SK-N-SH (cell line): ENCODE results near the gene MYO15B. TPM values are rescaled to one million over a fixed set of nuclear protein-coding genes. Genes with fewer than 3 reads are reported as not detected.

ENCODE experiments used
- CTCF ChIA-PET: fragments of 300-600, 350-600 bp; formaldehyde crosslinking; extraction: SDS; loops from one replicate; lab custom pipeline; 2021; lab: Yijun Ruan, JAX
- POLR2A ChIA-PET: fragments of 350-600 bp; sonication (Branson Sonifier 250); formaldehyde crosslinking; extraction: SDS; loops from one replicate; lab custom pipeline; 2020; ENCODE audit warnings: antibody characterized with exemption, inconsistent platforms; lab: Yijun Ruan, JAX
- DNase-seq: peaks from one replicate; pipeline ENCODE4 v3.0.0; 2012
- H2AFZ ChIP-seq: fragments of 200-600 bp; sonication (generic); 2 replicates; pipeline ENCODE4 v1.8.1; 2016; ENCODE audit warnings: antibody characterized with exemption, mild to moderate bottlenecking, low read depth
- H3F3A ChIP-seq: fragments of 200-600 bp; sonication (generic); replicated peaks from 2 replicates; pipeline ENCODE3; 2016; ENCODE audit warnings: antibody characterized with exemption, mild to moderate bottlenecking; ENCODE audit not compliant: insufficient read depth
- H3K27ac ChIP-seq, 2 experiments: fragments of 200-500 bp in 1 of 2; fragments of 200-600 bp in 1 of 2; sonication (Bioruptor generic) in 1 of 2; sonication (generic), shearing (Covaris generic) in 1 of 2; 2 replicates each; pipeline versions ENCODE4 v1.5.1 to v1.6.1; 2014 to 2016; ENCODE audit warnings: low read depth in 2 of 2, inconsistent platforms in 1 of 2, low read length in 1 of 2, mild to moderate bottlenecking in 1 of 2, mixed read lengths in 1 of 2
- H3K27me3 ChIP-seq: fragments of 200-600 bp; sonication (generic), shearing (Covaris generic); 2 replicates; pipeline ENCODE4 v1.6.1; 2016; ENCODE audit warnings: mixed run types; ENCODE audit not compliant: insufficient read depth
- H3K36me3 ChIP-seq, 2 experiments: fragments of 200-500 bp in 1 of 2; fragments of 200-600 bp in 1 of 2; sonication (Bioruptor generic) in 1 of 2; sonication (generic) in 1 of 2; replicated peaks in 1 of 2; 2 replicates each; pipeline versions ENCODE3 to v1.5.1; 2014 to 2016; ENCODE audit warnings: low read length in 1 of 2, mild to moderate bottlenecking in 1 of 2; ENCODE audit not compliant: insufficient read depth in 2 of 2, control insufficient read depth in 1 of 2
- H3K4me1 ChIP-seq, 2 experiments: fragments of 200-500 bp in 1 of 2; fragments of 200-600 bp in 1 of 2; sonication (Bioruptor generic) in 1 of 2; sonication (generic), shearing (Covaris generic) in 1 of 2; 2 replicates each; pipeline versions ENCODE4 v1.5.1 to v1.6.1; 2014 to 2016; ENCODE audit warnings: low read depth in 1 of 2, low read length in 1 of 2, mixed run types in 1 of 2; ENCODE audit not compliant: insufficient read depth in 2 of 2, control insufficient read depth in 1 of 2
- H3K4me2 ChIP-seq: fragments of 200-600 bp; sonication (generic), shearing (Covaris generic); 2 replicates; pipeline ENCODE4 v1.6.1; 2017; ENCODE audit warnings: mixed run types
- H3K4me3 ChIP-seq, 2 experiments: fragments of 200-500 bp in 1 of 2; fragments of 200-600 bp in 1 of 2; sonication (Bioruptor generic) in 1 of 2; sonication (generic), shearing (Covaris generic) in 1 of 2; 2 replicates each; pipeline versions ENCODE4 v1.5.1 to v1.8.1; 2014 to 2016; ENCODE audit warnings: low read depth in 2 of 2, inconsistent platforms in 1 of 2, low read length in 1 of 2, mild to moderate bottlenecking in 1 of 2, mixed read lengths in 1 of 2, moderate library complexity in 1 of 2
- H3K79me2 ChIP-seq: fragments of 200-600 bp; sonication (generic); 2 replicates; pipeline ENCODE4 v1.8.1; 2017; ENCODE audit warnings: mild to moderate bottlenecking; ENCODE audit not compliant: insufficient read depth
- H3K9ac ChIP-seq: fragments of 200-600 bp; sonication (generic); 2 replicates; pipeline ENCODE4 v1.6.1; 2017; ENCODE audit warnings: mixed run types
- H3K9me2 ChIP-seq: fragments of 200-600 bp; sonication (generic); 2 replicates; pipeline ENCODE4 v1.6.1; 2017; ENCODE audit warnings: mixed run types
- H3K9me3 ChIP-seq: fragments of 200-600 bp; sonication (generic); 2 replicates; pipeline ENCODE4 v1.6.1; 2017; ENCODE audit warnings: mixed run types, mild to moderate bottlenecking, moderate library complexity
- H4K20me1 ChIP-seq: fragments of 200-600 bp; sonication (generic); 2 replicates; pipeline ENCODE4 v1.6.1; 2017; ENCODE audit warnings: mild to moderate bottlenecking, mixed run types; ENCODE audit not compliant: insufficient read depth
- ELF1 ChIP-seq: IDR thresholded peaks from 2 replicates; pipeline ENCODE4 v1.4.0; 2012
- EP300 ChIP-seq, 2 experiments: IDR thresholded peaks; 2 replicates each; pipeline versions ENCODE4 v1.4.0 to v1.6.1; 2012; ENCODE audit warnings: borderline replicate concordance in 1 of 2, low read depth in 1 of 2, low read length in 1 of 2
- EZH2phosphoT487 ChIP-seq: fragments of 200-600 bp; sonication (generic); IDR thresholded peaks from 2 replicates; pipeline ENCODE4 v1.6.1; 2017; ENCODE audit warnings: low read depth, mixed run types, mild to moderate bottlenecking, antibody characterized with exemption, moderate library complexity, borderline replicate concordance
- FOSL2 ChIP-seq: IDR thresholded peaks from 2 replicates; pipeline ENCODE4 v1.4.0; 2012; ENCODE audit warnings: low read depth, mild to moderate bottlenecking, moderate library complexity, borderline replicate concordance
- FOXM1 ChIP-seq: IDR thresholded peaks from 2 replicates; pipeline ENCODE4 v1.4.0; 2012; ENCODE audit warnings: low read depth, mild to moderate bottlenecking
- GABPA ChIP-seq: IDR thresholded peaks from 2 replicates; pipeline ENCODE4 v1.4.0; 2012; ENCODE audit warnings: low read depth, mild to moderate bottlenecking
- IRF3 ChIP-seq: fragments of 150-350 bp; IDR thresholded peaks from 2 replicates; pipeline ENCODE4 v1.6.1; 2016; ENCODE audit warnings: mild to moderate bottlenecking, low read depth, low read length
- JUND ChIP-seq: IDR thresholded peaks from 2 replicates; pipeline ENCODE4 v1.4.0; 2012
- MEF2A ChIP-seq: IDR thresholded peaks from 2 replicates; pipeline ENCODE4 v1.4.0; 2012; ENCODE audit warnings: low read depth, borderline replicate concordance
- MXI1 ChIP-seq: IDR thresholded peaks from 2 replicates; pipeline ENCODE4 v1.6.1; 2012; ENCODE audit warnings: mild to moderate bottlenecking, low read depth, low read length, improper control_type of control experiment
- RAD21 ChIP-seq: IDR thresholded peaks from 2 replicates; pipeline ENCODE4 v1.6.1; 2012; ENCODE audit warnings: mild to moderate bottlenecking, low read length
- SMC3 ChIP-seq: IDR thresholded peaks from 2 replicates; pipeline ENCODE4 v1.6.1; 2012; ENCODE audit warnings: low read depth, low read length, improper control_type of control experiment
- TAF1 ChIP-seq: IDR thresholded peaks from 2 replicates; pipeline ENCODE4 v1.6.1; 2012; ENCODE audit warnings: low read depth, mild to moderate bottlenecking, low read length, moderate library complexity, borderline replicate concordance
- YY1 ChIP-seq: IDR thresholded peaks from 2 replicates; pipeline ENCODE4 v1.4.0; 2012; ENCODE audit warnings: low read depth, mild to moderate bottlenecking
- WGBS: methylation state at CpG from one replicate; pipeline ENCODE4 v1.1.6; 2017; ENCODE audit warnings: low lambda C conversion rate; 5-methylcytosine and 5-hydroxymethylcytosine counted together
- polyA plus RNA-seq, 3 experiments: library from polyadenylated mRNA; depleted of rRNA; stranded (reverse); fragments of >200 nt; gene quantifications; 2 replicates each; pipeline ENCODE4 v1.2.3, GENCODE V29; 2012
- TF ChIP-seq, protein P1 (sequence below): IDR thresholded peaks from 2 replicates; pipeline ENCODE4 v1.4.0; 2012; ENCODE audit warnings: low read depth
- TF ChIP-seq, protein P2 (sequence below): IDR thresholded peaks from 2 replicates; pipeline ENCODE4 v1.4.0; 2012; ENCODE audit warnings: low read depth, borderline replicate concordance
- TF ChIP-seq, protein P3 (sequence below): IDR thresholded peaks from 2 replicates; pipeline ENCODE4; 2012
- TF ChIP-seq, protein P4 (sequence below): fragments of 150-350 bp; IDR thresholded peaks from 2 replicates; pipeline ENCODE4 v1.6.1; 2017; ENCODE audit warnings: antibody characterized with exemption, low read length, low read depth, borderline replicate concordance

The MYO15B gene
- polyA plus RNA-seq, 1 of the 3 experiments (the other 2 are of a cell fraction): 10.3 TPM

DNA sequence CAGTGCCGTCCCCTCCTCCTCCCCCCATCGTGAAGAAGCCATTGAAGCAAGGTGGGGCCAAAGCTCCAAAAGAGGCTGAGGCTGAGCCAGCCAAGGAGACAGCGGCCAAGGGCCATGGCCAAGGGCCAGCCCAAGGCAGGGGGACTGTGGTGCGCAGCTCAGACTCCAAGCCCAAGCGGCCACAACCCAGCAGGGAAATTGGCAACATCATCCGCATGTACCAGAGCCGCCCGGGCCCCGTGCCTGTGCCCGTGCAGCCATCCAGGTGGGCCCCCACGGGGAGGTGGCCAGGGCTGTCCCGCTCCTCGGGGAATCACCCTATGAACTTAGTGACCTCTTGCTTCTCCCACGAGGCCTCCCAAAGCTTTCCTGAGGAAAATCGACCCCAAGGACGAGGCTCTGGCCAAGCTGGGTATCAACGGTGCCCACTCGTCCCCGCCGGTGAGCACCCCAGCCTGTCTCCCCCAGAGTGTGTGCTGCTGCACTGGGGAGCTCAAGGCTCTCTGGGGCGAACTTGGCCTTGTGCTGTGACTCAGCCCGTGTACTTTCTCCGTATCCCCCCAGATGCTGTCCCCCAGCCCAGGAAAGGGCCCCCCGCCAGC lies 29.0 kb downstream of the MYO15B start:
- ChIA-PET POLR2A (no interaction called here), CTCF (interaction anchor here (1.0 to 37.9 kb wide), 7 partner anchors 9 to 137 kb away, joined by 3 to 1189 read pairs (median 16); partner anchors contain the start of gene SMIM5)
- H3K79me2 ChIP-seq: no peaks in the 10 kb centered on the region
- no peak overlapping the region for H2AFZ ChIP-seq
- H3K27ac ChIP-seq: no peak overlapping the region
- no peaks in the 10 kb centered on the region for H3K36me3 ChIP-seq
- no peaks in the 10 kb centered on the region for H3K27me3 ChIP-seq
- no peaks in the 10 kb centered on the region for H3K9me2 ChIP-seq
- H3F3A ChIP-seq: no peaks in the 10 kb centered on the region
- H3K9ac ChIP-seq: no peak overlapping the region
- no peaks in the 10 kb centered on the region for H3K9me3 ChIP-seq
- WGBS: 76% methylated on average over 16 of the region's 24 CpGs
- H3K4me3 ChIP-seq: no peak overlapping the region
- no peaks in the 10 kb centered on the region for H4K20me1 ChIP-seq
- H3K4me2 ChIP-seq: no peak overlapping the region
- H3K4me1 ChIP-seq: peaks cover 0 to 17% of the 10 kb centered on the region in 2 experiments; a peak in 1 of 4 replicates
- no peak for DNase-seq
- TF ChIP-seq FOSL2 (no peak), YY1 (no peak), FOXM1 (no peak), MEF2A (no peak)
- TF ChIP-seq, protein P1, sequence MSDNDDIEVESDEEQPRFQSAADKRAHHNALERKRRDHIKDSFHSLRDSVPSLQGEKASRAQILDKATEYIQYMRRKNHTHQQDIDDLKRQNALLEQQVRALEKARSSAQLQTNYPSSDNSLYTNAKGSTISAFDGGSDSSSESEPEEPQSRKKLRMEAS: no peak
- TF ChIP-seq, protein P2, sequence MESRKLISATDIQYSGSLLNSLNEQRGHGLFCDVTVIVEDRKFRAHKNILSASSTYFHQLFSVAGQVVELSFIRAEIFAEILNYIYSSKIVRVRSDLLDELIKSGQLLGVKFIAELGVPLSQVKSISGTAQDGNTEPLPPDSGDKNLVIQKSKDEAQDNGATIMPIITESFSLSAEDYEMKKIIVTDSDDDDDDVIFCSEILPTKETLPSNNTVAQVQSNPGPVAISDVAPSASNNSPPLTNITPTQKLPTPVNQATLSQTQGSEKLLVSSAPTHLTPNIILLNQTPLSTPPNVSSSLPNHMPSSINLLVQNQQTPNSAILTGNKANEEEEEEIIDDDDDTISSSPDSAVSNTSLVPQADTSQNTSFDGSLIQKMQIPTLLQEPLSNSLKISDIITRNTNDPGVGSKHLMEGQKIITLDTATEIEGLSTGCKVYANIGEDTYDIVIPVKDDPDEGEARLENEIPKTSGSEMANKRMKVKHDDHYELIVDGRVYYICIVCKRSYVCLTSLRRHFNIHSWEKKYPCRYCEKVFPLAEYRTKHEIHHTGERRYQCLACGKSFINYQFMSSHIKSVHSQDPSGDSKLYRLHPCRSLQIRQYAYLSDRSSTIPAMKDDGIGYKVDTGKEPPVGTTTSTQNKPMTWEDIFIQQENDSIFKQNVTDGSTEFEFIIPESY: no peak
- TF ChIP-seq, all 33 proteins: peak for 0

DNA sequence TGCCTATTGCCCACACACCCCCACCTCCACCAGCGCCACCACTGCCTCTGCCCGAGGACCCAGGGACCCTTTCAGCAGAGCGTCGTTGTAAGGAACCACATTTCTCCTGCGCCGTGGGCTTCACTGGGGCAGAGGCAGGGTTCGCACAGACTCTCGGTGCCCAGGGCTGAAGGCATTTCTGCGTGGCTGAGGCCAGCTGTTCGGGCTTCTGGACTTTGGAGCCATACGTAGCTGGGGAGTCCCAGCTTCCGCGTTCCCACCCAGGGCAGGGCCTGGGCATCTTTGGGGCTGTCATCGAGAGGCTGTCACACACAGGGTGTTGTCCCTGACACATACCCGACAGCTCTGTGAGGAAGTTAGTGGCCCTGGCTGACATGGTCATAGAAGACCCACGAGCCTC lies 29.6 kb downstream of the MYO15B start:
- Histone ChIP-seq H2AFZ (no peak overlapping the region), H3F3A (no peaks in the 10 kb centered on the region)
- 71% methylated on average over 16 of the region's 16 CpGs for WGBS

More for the DNA sequence above, 29.6 kb downstream of the MYO15B start:
- no peaks in the 10 kb centered on the region for H4K20me1 ChIP-seq
- no peaks in the 10 kb centered on the region for H3K79me2 ChIP-seq
- H3K4me3 ChIP-seq: no peak overlapping the region
- H3K36me3 ChIP-seq: no peaks in the 10 kb centered on the region
- TF ChIP-seq, protein P3, sequence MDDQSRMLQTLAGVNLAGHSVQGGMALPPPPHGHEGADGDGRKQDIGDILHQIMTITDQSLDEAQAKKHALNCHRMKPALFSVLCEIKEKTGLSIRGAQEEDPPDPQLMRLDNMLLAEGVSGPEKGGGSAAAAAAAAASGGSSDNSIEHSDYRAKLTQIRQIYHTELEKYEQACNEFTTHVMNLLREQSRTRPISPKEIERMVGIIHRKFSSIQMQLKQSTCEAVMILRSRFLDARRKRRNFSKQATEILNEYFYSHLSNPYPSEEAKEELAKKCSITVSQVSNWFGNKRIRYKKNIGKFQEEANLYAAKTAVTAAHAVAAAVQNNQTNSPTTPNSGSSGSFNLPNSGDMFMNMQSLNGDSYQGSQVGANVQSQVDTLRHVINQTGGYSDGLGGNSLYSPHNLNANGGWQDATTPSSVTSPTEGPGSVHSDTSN: no peak
- no peak for TF ChIP-seq GABPA
- TF ChIP-seq TAF1: no peak
- TF ChIP-seq, protein P2: no peak
- TF ChIP-seq, protein P1: no peak
- no peak for TF ChIP-seq YY1
- no peak for TF ChIP-seq RAD21
- no peak for TF ChIP-seq JUND
- no peak for TF ChIP-seq IRF3
- no peak for TF ChIP-seq MXI1
- TF ChIP-seq EZH2phosphoT487: no peak
- no peak for TF ChIP-seq SMC3
- no peak for TF ChIP-seq EP300 (IDR thresholded peaks at IDR 0.05; ENCODE audit: borderline replicate concordance in 1 of 2, low read depth in 1 of 2, low read length in 1 of 2)
- TF ChIP-seq, protein P4, sequence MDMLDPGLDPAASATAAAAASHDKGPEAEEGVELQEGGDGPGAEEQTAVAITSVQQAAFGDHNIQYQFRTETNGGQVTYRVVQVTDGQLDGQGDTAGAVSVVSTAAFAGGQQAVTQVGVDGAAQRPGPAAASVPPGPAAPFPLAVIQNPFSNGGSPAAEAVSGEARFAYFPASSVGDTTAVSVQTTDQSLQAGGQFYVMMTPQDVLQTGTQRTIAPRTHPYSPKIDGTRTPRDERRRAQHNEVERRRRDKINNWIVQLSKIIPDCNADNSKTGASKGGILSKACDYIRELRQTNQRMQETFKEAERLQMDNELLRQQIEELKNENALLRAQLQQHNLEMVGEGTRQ: no peak
- no peak for TF ChIP-seq ELF1
- TF ChIP-seq, all 33 proteins: peak for 0
- no peak for DNase-seq
- no peaks in the 10 kb centered on the region for H3K9me3 ChIP-seq
- POLR2A ChIA-PET: no interaction called here
- H3K27me3 ChIP-seq: no peaks in the 10 kb centered on the region
- H3K9ac ChIP-seq: no peak overlapping the region
- no peaks in the 10 kb centered on the region for H3K9me2 ChIP-seq
- H3K27ac ChIP-seq: no peak overlapping the region
- H3K4me2 ChIP-seq: no peak overlapping the region
- CTCF ChIA-PET: interaction anchor here (1.0 to 37.9 kb wide), 7 partner anchors 9 to 136 kb away, joined by 3 to 1189 read pairs (median 16); partner anchors contain the start of gene SMIM5
- H3K4me1 ChIP-seq: peaks cover 0 to 23% of the 10 kb centered on the region in 2 experiments; a peak in 1 of 4 replicates
